HepG2 (cell line): ENCODE results near the gene MCAT. TPM values are rescaled to one million over a fixed set of nuclear protein-coding genes. Genes with fewer than 3 reads are reported as not detected.

Source experiments
- ATAC-seq: fragments of 200-7000 bp; cut with Tn5 transposase; 3 replicates; pipeline ENCODE4 v1.9.1; 2020; ENCODE audit warnings: mild to moderate bottlenecking, moderate library complexity
- BruUV-seq: library from RNA; stranded (reverse); fragments of 400-500 nt; replicated peaks from 2 replicates; lab custom pipeline; 2021; lab: Mats Ljungman, UMichigan
- CTCF ChIA-PET: fragments of 300-600 bp; formaldehyde crosslinking; extraction: SDS; loops from one replicate; lab custom pipeline; 2021; ENCODE audit warnings: low total read pairs, inconsistent platforms, low intra/inter-chr PET ratio; lab: Yijun Ruan, JAX
- POLR2A ChIA-PET: fragments of 350-600 bp; sonication (Branson Sonifier 250); formaldehyde crosslinking; loops from one replicate; lab custom pipeline; 2020; ENCODE audit warnings: antibody characterized with exemption, inconsistent platforms; lab: Yijun Ruan, JAX
- DNase-seq: peaks from one replicate; pipeline ENCODE4 v3.0.0-alpha.2; 2015; ENCODE audit warnings: low spot score
- FAIRE-seq: peaks from 3 replicates; lab custom pipeline; 2011; peaks lifted over from hg19 to GRCh38; lab: Jason Lieb, UNC
- H2AFZ ChIP-seq: one replicate; pipeline ENCODE4 v1.6.1; 2011; ENCODE audit warnings: low read length, inconsistent platforms
- H3K27ac ChIP-seq: fragments of 300-600 bp; 3 replicates; pipeline ENCODE4 v1.8.0; 2011; ENCODE audit warnings: mixed run types, mild to moderate bottlenecking, mixed read lengths, low read length, inconsistent platforms; ENCODE audit not compliant: insufficient read depth; ENCODE audit errors: extremely low read length
- H3K27me3 ChIP-seq, 2 experiments: fragments of 200-600 bp in 1 of 2; 2 replicates in 1 of 2; 3 replicates in 1 of 2; pipeline versions ENCODE4 v1.6.0 to v1.8.0; 2011; ENCODE audit warnings: low read length in 2 of 2, mild to moderate bottlenecking in 2 of 2, moderate library complexity in 2 of 2, inconsistent platforms in 1 of 2; ENCODE audit not compliant: insufficient read depth in 2 of 2, control insufficient read depth in 1 of 2
- H3K36me3 ChIP-seq, 2 experiments: fragments of 200-600 bp in 1 of 2; replicated peaks in 1 of 2; 2 replicates in 1 of 2; 3 replicates in 1 of 2; pipeline versions ENCODE4 v1.5.1 to v1.8.0; 2011; ENCODE audit warnings: low read length in 2 of 2, inconsistent platforms in 1 of 2; ENCODE audit not compliant: insufficient read depth in 2 of 2, control insufficient read depth in 1 of 2
- H3K4me1 ChIP-seq: 2 replicates; pipeline ENCODE4 v1.5.1; 2012; ENCODE audit warnings: low read length, inconsistent platforms; ENCODE audit not compliant: insufficient read depth
- H3K4me2 ChIP-seq: 2 replicates; pipeline ENCODE4 v1.6.0; 2011; ENCODE audit warnings: low read depth, low read length, inconsistent platforms
- H3K4me3 ChIP-seq, 3 experiments: fragments of 200-600 bp in 1 of 3; sonication (generic), shearing (Covaris generic) in 1 of 3; replicated peaks in 1 of 3; 2 replicates each; pipeline ENCODE4 v1.5.1; 2011 to 2016; ENCODE audit warnings: low read length in 3 of 3, inconsistent platforms in 2 of 3, low read depth in 2 of 3, mild to moderate bottlenecking in 2 of 3, control low read depth in 1 of 3, mixed read lengths in 1 of 3; ENCODE audit not compliant: insufficient read depth in 1 of 3
- H3K79me2 ChIP-seq: one replicate; pipeline ENCODE4 v1.6.1; 2011; ENCODE audit warnings: low read length, inconsistent platforms; ENCODE audit not compliant: insufficient read depth
- H3K9ac ChIP-seq: 2 replicates; pipeline ENCODE4 v1.6.0; 2011; ENCODE audit warnings: mild to moderate bottlenecking, low read depth, low read length, inconsistent platforms; ENCODE audit not compliant: insufficient read depth
- H3K9me3 ChIP-seq: 2 replicates; pipeline ENCODE4 v1.5.1; 2012; ENCODE audit warnings: mild to moderate bottlenecking, low read length
- H4K20me1 ChIP-seq: 2 replicates; pipeline ENCODE4 v1.6.0; 2011; ENCODE audit warnings: inconsistent platforms, mild to moderate bottlenecking, low read length, moderate library complexity; ENCODE audit not compliant: insufficient read depth
- CSRNP2 ChIP-seq: sonication (generic); formaldehyde crosslinking; conservative IDR thresholded peaks from 2 replicates; pipeline ENCODE4 v1.8.0; 2022; ENCODE audit warnings: low read depth, missing genetic modification reagents
- POLR2AphosphoS5 ChIP-seq: IDR thresholded peaks from 2 replicates; pipeline ENCODE4 v1.6.1; 2012; ENCODE audit warnings: low read depth, low read length
- PRDM10 ChIP-seq: sonication (generic); formaldehyde crosslinking; IDR thresholded peaks from 2 replicates; pipeline ENCODE4 v1.4.0; 2020; ENCODE audit warnings: low read depth, missing genetic modification reagents
- SP2 ChIP-seq: sonication (generic); formaldehyde crosslinking; IDR thresholded peaks from 2 replicates; pipeline ENCODE4 v1.5.1; 2020; ENCODE audit warnings: mild to moderate bottlenecking, missing genetic modification reagents
- ZNF44 ChIP-seq: sonication (generic); formaldehyde crosslinking; IDR thresholded peaks from 2 replicates; pipeline ENCODE4 v1.5.1; 2020; ENCODE audit warnings: mild to moderate bottlenecking, missing genetic modification reagents
- ZNF496 ChIP-seq: sonication (generic); formaldehyde crosslinking; IDR thresholded peaks from 2 replicates; pipeline ENCODE4 v1.8.1; 2023; ENCODE audit warnings: mild to moderate bottlenecking, moderate library complexity, missing genetic modification reagents; ENCODE audit not compliant: insufficient replicate concordance
- ZNF740 ChIP-seq: sonication (generic); formaldehyde crosslinking; IDR thresholded peaks from 2 replicates; pipeline ENCODE4 v1.4.0; 2020; ENCODE audit warnings: missing genetic modification reagents
- WGBS: methylation state at CpG from one replicate; pipeline ENCODE4 v1.1.6; 2017; ENCODE audit warnings: low lambda C conversion rate; 5-methylcytosine and 5-hydroxymethylcytosine counted together
- in situ Hi-C: cut with HindIII; loops from 2 replicates; pipeline ENCODE4 v1.10.0; 2017; ENCODE audit warnings: low pct_unique_long_range_greater_than_20kb; ENCODE audit not compliant: extremely low pct_ligation_motif_present
- intact Hi-C: fragments of 100-400 bp; cut with micrococcal nuclease; formaldehyde crosslinking; loops from one replicate; pipeline ENCODE4 v1.10.0; 2022; ENCODE audit not compliant: unreplicated experiment
- polyA plus RNA-seq, 8 experiments: library from polyadenylated mRNA; depleted of rRNA in 3 of 8; stranded (reverse) in 7 of 8; unstranded in 1 of 8; fragments of >200 nt; fragmentation: Illumina TruSeq in 4 of 8; extraction: Trizol in 4 of 8; gene quantifications; 2 replicates each; pipeline versions ENCODE4 v1.2.1 to v1.2.3, GENCODE V29; 2011 to 2016; ENCODE audit warnings: low read depth in 4 of 8, missing spikeins in 1 of 8, mixed read lengths in 1 of 8; ENCODE audit not compliant: insufficient read depth in 1 of 8
- total RNA-seq, 5 experiments: library from RNA; depleted of rRNA; stranded (reverse); fragments of >200 nt; fragmentation: Illumina TruSeq; extraction: Trizol; gene quantifications; 2 replicates each; pipeline ENCODE4 v1.2.3, GENCODE V29; 2016; ENCODE audit warnings: low read depth in 1 of 5

The MCAT gene
- total and polyA plus RNA-seq, 2 of the 13 experiments (the other 11 are each of a cell fraction or from before 2014, with no cell fraction given) = 9.3 to 16.7 TPM

- Histone ChIP-seq H3K36me3 (peaks cover 25 to 75% of the 10 kb centered on the region in 2 experiments), H3K27me3 (no peaks in the 10 kb centered on the region), H3K4me1 (peaks cover 9% of the 10 kb centered on the region), H2AFZ (no peak overlapping the region), H3K9me3 (no peaks in the 10 kb centered on the region), H3K27ac (no peak overlapping the region), H3K4me3 (no peak overlapping the region), H3K4me2 (no peak overlapping the region), H3K9ac (no peak overlapping the region), H3K79me2 (peaks cover 3% of the 10 kb centered on the region), H4K20me1 (0 out of 2 replicates have a peak, but pooled peaks cover 2% of the 10 kb centered on the region)
- FAIRE-seq (no peak), ATAC-seq (no peak), DNase-seq (no peak)
- TF ChIP-seq ZNF496 (CRISPR knock-in tag) (no peak), SP2 (CRISPR knock-in tag) (no peak), ZNF740 (CRISPR knock-in tag) (no peak), PRDM10 (CRISPR knock-in tag) (no peak), CSRNP2 (CRISPR knock-in tag) (no peak), POLR2AphosphoS5 (no peak), ZNF44 (CRISPR knock-in tag) (no peak)
- ChIA-PET POLR2A (interaction anchor here (0.9 kb wide), 1 partner anchor 33 kb away, joined by 3 read pairs; no protein-coding TSS in a partner anchor), CTCF (interaction anchor here (1.3 kb wide), 1 partner anchor 269 kb away, joined by 3 read pairs; no protein-coding TSS in a partner anchor)
- intact Hi-C loops (no loop called here), in situ Hi-C loops (no loop called here)
- BruUV-seq = no TSS peak
- 96% methylated on average over 7 of the region's 10 CpGs for WGBS
Measured at GRCh38 chr22:43136801-43137200, 6.4 kb downstream of the MCAT start.
